PC-9 (cell line): ENCODE data around the gene UBE2A. TPM values are rescaled to one million over a fixed set of nuclear protein-coding genes. Genes with fewer than 3 reads are reported as not detected.

ENCODE experiments used
- BruUV-seq: library from RNA; stranded (reverse); fragments of 400-500 nt; replicated peaks from 2 replicates; lab custom pipeline; 2021; lab: Mats Ljungman, UMichigan
- CTCF ChIA-PET: fragments of 300-600 bp; sonication (Branson Sonifier 250); formaldehyde crosslinking; loops from one replicate; lab custom pipeline; 2022; ENCODE audit warnings: antibody characterized with exemption; lab: Charles Lee
- POLR2A ChIA-PET: fragments of 300-600 bp; sonication (Branson Sonifier 250); formaldehyde crosslinking; loops from one replicate; lab custom pipeline; 2022; ENCODE audit warnings: antibody characterized with exemption; ENCODE audit not compliant: unreplicated experiment; lab: Charles Lee
- DNase-seq, 2 experiments: peaks; one replicate each; pipeline versions ENCODE4 v3.0.0 to v3.0.0-alpha.2; 2015 to 2022; ENCODE audit warnings: mixed read lengths in 1 of 2
- H2AFZ ChIP-seq: fragments of 200-600 bp; sonication (generic); 2 replicates; pipeline ENCODE4 v1.8.1; 2017; ENCODE audit warnings: antibody characterized with exemption
- H3F3A ChIP-seq: fragments of 200-600 bp; sonication (generic); 2 replicates; pipeline ENCODE4 v1.8.1; 2017; ENCODE audit warnings: antibody characterized with exemption, mild to moderate bottlenecking, low read depth; ENCODE audit not compliant: insufficient read depth
- H3K27ac ChIP-seq: fragments of 200-600 bp; sonication (generic); 2 replicates; pipeline ENCODE4 v1.6.1; 2016; ENCODE audit warnings: mixed run types
- H3K27me3 ChIP-seq: fragments of 200-600 bp; sonication (generic); 2 replicates; pipeline ENCODE4 v1.6.1; 2016; ENCODE audit warnings: low read depth, mixed run types; ENCODE audit not compliant: insufficient read depth
- H3K36me3 ChIP-seq: fragments of 200-600 bp; sonication (generic); 2 replicates; pipeline ENCODE4 v1.6.1; 2016; ENCODE audit warnings: low read depth, mixed run types
- H3K4me1 ChIP-seq: fragments of 200-600 bp; sonication (generic); replicated peaks from 2 replicates; pipeline ENCODE4 v1.6.1; 2016; ENCODE audit warnings: mixed run types; ENCODE audit not compliant: insufficient read depth
- H3K4me2 ChIP-seq: fragments of 200-600 bp; sonication (generic); 2 replicates; pipeline ENCODE4 v1.6.1; 2017; ENCODE audit warnings: mixed run types
- H3K4me3 ChIP-seq: fragments of 200-600 bp; sonication (generic); 2 replicates; pipeline ENCODE4 v1.6.1; 2016; ENCODE audit warnings: mixed run types
- H3K79me2 ChIP-seq: fragments of 200-600 bp; sonication (generic); 2 replicates; pipeline ENCODE4 v1.6.1; 2017; ENCODE audit warnings: low read depth, mixed run types
- H3K9me2 ChIP-seq: fragments of 200-600 bp; sonication (generic); 2 replicates; pipeline ENCODE4 v1.8.1; 2017; ENCODE audit warnings: mild to moderate bottlenecking; ENCODE audit not compliant: insufficient read depth
- H3K9me3 ChIP-seq: fragments of 200-600 bp; sonication (generic); 2 replicates; pipeline ENCODE4 v1.8.1; 2016; ENCODE audit warnings: low read depth; ENCODE audit not compliant: insufficient read depth
- H4K20me1 ChIP-seq: fragments of 200-600 bp; sonication (generic); 2 replicates; pipeline ENCODE4 v1.8.1; 2017; ENCODE audit not compliant: insufficient read depth
- EZH2 ChIP-seq: fragments of 200-600 bp; sonication (generic); IDR thresholded peaks from 2 replicates; pipeline ENCODE4 v1.8.0; 2017; ENCODE audit warnings: antibody characterized with exemption, low read depth
- intact Hi-C: fragments of 100-400 bp; cut with micrococcal nuclease; formaldehyde crosslinking; loops from one replicate; pipeline ENCODE4 v1.10.0; 2022; ENCODE audit not compliant: unreplicated experiment
- total RNA-seq: library from RNA; stranded (reverse); gene quantifications from 2 replicates; pipeline ENCODE4 v1.2.3, GENCODE V29; 2021
- TF ChIP-seq, protein P1 (sequence below): fragments of 200-600 bp; sonication (generic); conservative IDR thresholded peaks from 2 replicates; pipeline ENCODE4 v1.6.1; 2017; ENCODE audit warnings: mixed run types, antibody characterized with exemption, mild to moderate bottlenecking, moderate library complexity

UBE2A gene
- total RNA-seq, 1 experiment from 2014 or later: 119 TPM

DNA sequence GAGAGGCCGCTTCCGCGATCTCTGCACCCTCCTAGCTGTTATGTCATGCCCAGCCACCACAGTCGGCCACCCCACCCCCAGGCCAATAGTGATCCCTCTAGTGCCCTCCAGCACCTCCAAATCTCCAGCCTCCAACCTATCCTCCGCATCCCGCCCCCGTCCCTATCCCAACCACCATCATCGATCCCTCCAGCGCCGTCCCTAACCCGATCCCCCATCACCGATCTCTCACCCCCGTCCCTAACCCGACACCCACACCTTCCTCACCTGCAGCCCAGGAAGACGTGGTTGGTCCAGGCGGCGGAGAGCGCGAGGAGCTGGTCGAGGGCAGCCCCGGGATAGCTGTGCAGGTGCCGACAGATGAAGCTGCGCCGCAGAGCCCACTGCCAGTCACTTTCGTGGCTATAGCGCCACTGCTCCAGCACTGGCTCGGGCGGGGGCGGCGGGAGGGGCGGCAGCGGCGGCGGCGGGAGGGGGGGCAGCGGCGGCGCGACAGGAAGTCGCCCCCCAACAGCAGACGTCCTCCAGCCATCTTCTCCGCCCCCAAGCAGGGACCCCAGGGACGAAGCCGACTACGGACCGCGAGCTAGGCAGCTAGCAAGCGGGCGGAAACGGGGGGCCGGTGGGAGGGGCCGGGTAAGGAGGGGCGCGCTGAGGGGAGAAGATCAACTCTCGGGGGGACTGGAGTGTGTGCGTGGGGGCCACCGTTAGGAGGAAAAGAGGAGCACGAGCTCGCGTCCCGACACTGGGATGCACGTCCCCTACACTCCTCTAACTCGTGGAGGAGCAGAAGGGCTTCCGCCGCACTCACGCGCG lies 31.3 kb downstream of the UBE2A start:
- BruUV-seq: TSS peak; percentile 19
- Histone ChIP-seq H3K79me2 (peaks cover 55% of the 10 kb centered on the region), H3F3A (peaks cover 18% of the 10 kb centered on the region; the same call in 1 of the 2 replicates), H3K9me2 (no peaks in the 10 kb centered on the region), H3K36me3 (peaks cover 16% of the 10 kb centered on the region), H3K4me2 (peak overlapping the region; percentile 93), H4K20me1 (peaks cover 45% of the 10 kb centered on the region), H3K4me1 (peaks cover 29% of the 10 kb centered on the region), H3K9me3 (no peaks in the 10 kb centered on the region), H3K27ac (peak overlapping the region; percentile 51), H2AFZ (peak overlapping the region; percentile 87), H3K27me3 (no peaks in the 10 kb centered on the region), H3K4me3 (peak overlapping the region; percentile 79)
- peak; percentile 39 to 42 for DNase-seq
- intact Hi-C loops: loop anchor here (5.0 to 10.0 kb wide), 4 partner anchors 89 to 282 kb away; partner anchors contain the start of genes NDUFA1, RNF113A, RPL39 and SEPTIN6
- CTCF ChIA-PET: interaction anchor here (0.5 to 1.0 kb wide), 6 partner anchors 105 to 1009 kb away, joined by 3 to 23 read pairs (median 4); no protein-coding TSS in a partner anchor
- TF ChIP-seq EZH2: no peak
- TF ChIP-seq, protein P1, sequence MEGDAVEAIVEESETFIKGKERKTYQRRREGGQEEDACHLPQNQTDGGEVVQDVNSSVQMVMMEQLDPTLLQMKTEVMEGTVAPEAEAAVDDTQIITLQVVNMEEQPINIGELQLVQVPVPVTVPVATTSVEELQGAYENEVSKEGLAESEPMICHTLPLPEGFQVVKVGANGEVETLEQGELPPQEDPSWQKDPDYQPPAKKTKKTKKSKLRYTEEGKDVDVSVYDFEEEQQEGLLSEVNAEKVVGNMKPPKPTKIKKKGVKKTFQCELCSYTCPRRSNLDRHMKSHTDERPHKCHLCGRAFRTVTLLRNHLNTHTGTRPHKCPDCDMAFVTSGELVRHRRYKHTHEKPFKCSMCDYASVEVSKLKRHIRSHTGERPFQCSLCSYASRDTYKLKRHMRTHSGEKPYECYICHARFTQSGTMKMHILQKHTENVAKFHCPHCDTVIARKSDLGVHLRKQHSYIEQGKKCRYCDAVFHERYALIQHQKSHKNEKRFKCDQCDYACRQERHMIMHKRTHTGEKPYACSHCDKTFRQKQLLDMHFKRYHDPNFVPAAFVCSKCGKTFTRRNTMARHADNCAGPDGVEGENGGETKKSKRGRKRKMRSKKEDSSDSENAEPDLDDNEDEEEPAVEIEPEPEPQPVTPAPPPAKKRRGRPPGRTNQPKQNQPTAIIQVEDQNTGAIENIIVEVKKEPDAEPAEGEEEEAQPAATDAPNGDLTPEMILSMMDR: no peak
- POLR2A ChIA-PET: interaction anchor here (0.6 to 1.1 kb wide), 2 partner anchors 41 to 153 kb away, joined by 5 to 42 read pairs; partner anchors contain the start of genes SOWAHD and STEEP1

DNA sequence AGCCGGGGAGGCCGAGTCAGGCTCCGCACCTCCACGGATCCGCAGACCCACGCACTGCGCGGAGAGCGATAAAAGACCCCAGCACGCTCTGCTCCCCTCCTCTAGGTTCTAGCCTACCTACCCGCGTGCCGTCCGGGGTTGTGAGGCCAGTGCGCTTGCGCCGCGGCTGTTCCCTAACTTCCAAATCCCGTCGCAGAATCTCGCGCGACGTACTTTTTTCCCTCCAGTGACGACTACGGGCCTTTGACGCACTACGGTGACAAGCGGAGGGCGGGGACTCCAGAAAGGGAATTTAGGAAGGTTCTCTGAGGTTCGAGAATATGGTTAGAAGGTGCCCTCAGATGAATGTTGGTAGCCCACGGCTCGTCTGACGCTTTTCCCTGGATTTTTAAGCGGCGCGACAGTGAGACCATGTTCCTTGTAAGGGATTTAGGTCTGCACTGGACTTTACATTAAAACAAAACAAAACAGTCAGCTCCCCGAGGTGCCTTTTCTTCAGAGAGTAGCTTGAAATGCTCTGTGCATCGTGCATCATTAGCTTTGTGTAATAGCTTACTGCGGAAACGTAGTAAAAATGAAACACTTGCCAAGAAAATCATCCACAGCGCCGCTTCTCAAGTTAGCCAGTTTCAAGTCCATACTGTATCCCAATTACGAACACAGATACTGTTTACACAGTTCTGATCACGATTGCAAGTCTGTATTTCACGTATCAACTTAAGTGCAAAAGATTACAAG lies 32.1 kb downstream of the UBE2A start, which contains the start of gene NKRF:
Gene NKRF, minus strand, starts transcription at position 145 of the 738 bp plus-strand sequence.
- ChIA-PET POLR2A (interaction anchor here (0.6 to 1.1 kb wide), 2 partner anchors 32 to 152 kb away, joined by 5 to 42 read pairs; partner anchors contain the start of genes SOWAHD and UBE2A), CTCF (interaction anchor here (0.6 to 1.0 kb wide), 2 partner anchors 106 to 1008 kb away, joined by 3 read pairs; no protein-coding TSS in a partner anchor)
- Histone ChIP-seq H3K4me1 (peaks cover 29% of the 10 kb centered on the region), H3K4me2 (peak within 1 kb of the TSS; percentile 93), H3K4me3 (peak within 1 kb of the TSS; percentile 79), H2AFZ (peak within 1 kb of the TSS; percentile 87), H3K9me2 (no peaks in the 10 kb centered on the region), H3F3A (peaks cover 20% of the 10 kb centered on the region; the same call in 1 of the 2 replicates), H3K36me3 (peaks cover 16% of the 10 kb centered on the region), H3K27ac (peak within 1 kb of the TSS; percentile 51), H3K27me3 (no peaks in the 10 kb centered on the region), H3K9me3 (no peaks in the 10 kb centered on the region), H4K20me1 (peaks cover 39% of the 10 kb centered on the region), H3K79me2 (peaks cover 48% of the 10 kb centered on the region)
- TF ChIP-seq EZH2: no peak
- TF ChIP-seq, protein P1: no peak
- TSS peak; percentile 99 for BruUV-seq
- peak; percentile 86 to 94 for DNase-seq
- intact Hi-C loops: loop anchor here (5.0 to 10.0 kb wide), 4 partner anchors 88 to 281 kb away; partner anchors contain the start of genes NDUFA1, RNF113A, RPL39 and SEPTIN6

DNA sequence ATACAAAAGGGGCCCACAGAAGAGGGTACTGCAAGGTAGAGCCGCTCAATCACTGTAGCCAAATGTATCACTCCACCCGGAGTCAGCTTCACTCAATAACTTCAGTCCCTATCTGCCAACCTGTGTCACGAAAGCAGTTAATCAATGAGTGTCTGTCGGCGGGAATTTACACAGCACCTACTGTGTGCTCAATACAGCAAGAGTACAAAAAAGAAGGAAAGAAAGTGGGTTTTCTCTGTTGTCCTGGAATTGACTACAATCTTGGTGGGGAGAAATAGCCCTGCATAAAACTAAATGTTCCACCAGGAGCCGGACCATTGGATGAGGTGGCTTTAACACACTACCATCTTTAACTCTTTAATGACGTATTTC lies 32.6 kb downstream of the UBE2A start:
- Histone ChIP-seq H2AFZ (peak overlapping the region; percentile 87), H3K27me3 (no peaks in the 10 kb centered on the region), H4K20me1 (peaks cover 35% of the 10 kb centered on the region), H3F3A (peaks cover 20% of the 10 kb centered on the region; the same call in 1 of the 2 replicates), H3K36me3 (peaks cover 16% of the 10 kb centered on the region), H3K9me2 (no peaks in the 10 kb centered on the region), H3K79me2 (peaks cover 42% of the 10 kb centered on the region), H3K4me2 (peak overlapping the region; percentile 93), H3K4me1 (peaks cover 29% of the 10 kb centered on the region), H3K4me3 (peak overlapping the region; percentile 79; the same call in 1 of the 2 replicates), H3K27ac (no peak overlapping the region), H3K9me3 (no peaks in the 10 kb centered on the region)
- POLR2A ChIA-PET: interaction anchor here (0.6 kb wide), 1 partner anchor 33 kb away, joined by 5 read pairs; the partner anchor contains the start of gene UBE2A
- intact Hi-C loops: loop anchor here (5.0 to 10.0 kb wide), 4 partner anchors 88 to 280 kb away; partner anchors contain the start of genes NDUFA1, RNF113A, RPL39 and SEPTIN6
- no peak for TF ChIP-seq EZH2
- BruUV-seq: no TSS peak
- DNase-seq: no peak
- CTCF ChIA-PET: no interaction called here
